SHP77 treated with DMSO at 0.1 percent for 48 hours (cell line): ENCODE results near the gene AP3S2.
"Not testable (repeated sequence)": the region's sequence is repeated elsewhere in the genome, so short reads cannot be mapped to it uniquely, and the experiment has no call there.

Experiments
- DNase-seq: peaks from one replicate; lab custom pipeline; 2025; lab: John Stamatoyannopoulos, UW

AP3S2 gene

DNA sequence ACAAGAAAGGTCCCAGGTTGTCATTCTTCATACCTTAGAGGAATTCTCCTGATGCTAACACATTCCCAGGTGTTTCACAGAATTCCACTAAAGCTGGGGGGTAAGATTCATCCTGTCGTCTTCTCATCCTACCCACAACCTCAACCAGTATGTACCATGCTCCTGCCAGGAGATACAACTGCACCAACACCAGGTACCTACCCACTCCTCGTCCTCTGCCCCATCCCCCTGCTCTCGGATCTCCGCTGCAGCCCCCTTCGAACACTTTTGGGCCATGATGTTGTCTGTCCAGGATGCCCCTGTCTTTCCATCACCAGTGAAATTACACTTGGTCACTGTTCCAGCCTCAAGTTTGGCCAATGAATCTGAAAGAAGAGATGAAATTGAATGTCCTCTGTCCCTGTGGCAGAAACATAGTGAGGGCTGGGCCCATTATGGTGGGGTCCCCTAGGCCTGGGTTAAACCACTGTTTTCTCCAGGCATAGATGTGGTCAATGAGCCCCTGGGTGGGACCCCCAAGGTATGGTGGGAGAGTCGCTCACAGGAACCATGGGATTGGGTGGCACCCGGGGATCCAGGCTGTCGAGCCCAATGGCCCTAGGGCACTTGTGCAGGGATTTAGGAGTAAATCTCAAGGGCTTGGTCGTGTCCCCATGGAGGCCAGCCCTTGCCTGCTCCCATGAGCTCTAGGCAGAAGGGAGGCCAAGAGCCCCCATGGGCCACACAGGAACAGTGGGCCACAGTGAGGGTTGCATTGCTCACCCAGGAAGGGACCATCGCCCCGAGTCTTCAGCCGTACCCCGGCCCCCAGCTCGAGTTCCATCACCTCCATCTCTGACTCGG, 9.4 kb upstream of the AP3S2 start:
- DNase-seq = no peak

DNA sequence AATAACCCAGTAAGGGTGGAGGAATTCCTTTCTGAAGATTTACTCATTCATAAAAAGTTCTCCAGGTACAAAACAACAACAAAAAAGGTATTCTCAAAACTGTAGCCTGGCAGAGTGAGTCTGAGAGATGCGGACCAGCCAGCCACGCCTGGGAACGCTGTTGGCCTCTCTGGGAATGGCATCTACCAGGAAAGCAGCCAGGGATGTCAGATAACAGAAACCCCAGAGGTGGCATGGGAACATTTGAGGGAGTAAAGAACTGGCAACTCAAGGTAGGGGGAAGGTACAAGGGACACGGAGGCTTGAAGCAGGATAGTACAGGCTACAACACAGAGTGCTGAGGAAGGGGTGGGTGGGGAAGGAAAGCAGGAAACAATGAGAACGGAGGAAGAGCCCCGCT, 7.1 kb upstream of the AP3S2 start:
- DNase-seq = no peak

DNA sequence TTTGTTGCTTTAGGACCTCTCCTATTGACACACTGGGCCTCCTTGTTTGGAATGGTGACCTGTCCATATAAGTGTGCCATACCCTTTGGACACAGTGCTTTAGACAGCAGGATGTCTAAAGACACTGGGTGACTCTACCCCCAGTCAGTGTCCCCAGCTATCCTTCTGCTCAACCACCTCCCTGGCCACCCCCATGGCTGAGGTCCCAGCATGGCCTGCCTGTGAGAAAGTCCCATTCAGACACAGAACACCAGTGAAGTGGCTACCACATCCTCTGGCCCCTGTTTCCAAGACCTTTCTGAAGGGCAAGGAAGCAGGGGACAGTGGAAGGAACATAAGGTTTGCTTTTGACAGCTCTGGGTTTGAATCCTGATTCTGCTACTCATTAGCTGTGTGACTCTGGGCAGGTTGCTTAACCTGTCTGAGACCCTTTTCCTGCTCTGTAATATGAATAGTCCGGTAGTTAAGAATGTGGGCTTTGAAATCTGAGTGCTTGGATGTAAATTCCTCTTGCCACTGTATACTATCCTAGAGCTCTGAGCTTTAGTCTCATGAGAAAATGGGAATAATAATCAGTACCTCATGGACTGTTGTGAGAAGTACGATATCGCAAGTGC, 6.3 kb upstream of the AP3S2 start:
- DNase-seq = no peak

DNA sequence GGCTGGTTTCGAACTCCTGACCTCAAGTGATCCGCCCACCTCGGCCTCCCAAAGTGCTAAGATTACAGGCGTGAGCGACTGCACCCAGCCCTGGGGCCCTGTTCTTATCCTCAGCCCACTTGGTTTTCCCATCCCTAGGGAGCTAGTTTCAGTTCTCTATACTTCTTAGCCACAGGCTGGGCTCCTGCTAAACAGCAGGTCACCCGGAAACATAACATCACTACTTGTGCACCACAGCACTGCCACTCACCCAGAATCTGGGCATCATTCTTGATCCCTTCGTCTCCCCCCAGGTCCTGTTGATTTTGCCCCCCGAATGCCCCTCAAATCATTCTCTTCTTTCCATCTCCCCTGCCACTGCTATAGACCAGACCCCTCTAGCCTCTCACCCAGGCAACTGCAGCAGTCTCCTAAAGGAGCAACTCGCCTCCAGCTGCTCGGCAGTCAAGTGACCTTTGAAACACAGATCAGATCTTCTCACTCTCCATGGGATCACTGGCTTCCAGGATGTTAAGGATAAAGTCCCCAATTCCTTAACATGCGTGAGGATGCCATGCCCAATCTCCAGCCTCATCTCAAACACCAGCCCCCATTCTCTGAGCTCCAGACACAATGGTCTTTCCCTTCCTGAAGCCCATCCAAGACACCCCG, 5.6 kb upstream of the AP3S2 start:
- no peak for DNase-seq

DNA sequence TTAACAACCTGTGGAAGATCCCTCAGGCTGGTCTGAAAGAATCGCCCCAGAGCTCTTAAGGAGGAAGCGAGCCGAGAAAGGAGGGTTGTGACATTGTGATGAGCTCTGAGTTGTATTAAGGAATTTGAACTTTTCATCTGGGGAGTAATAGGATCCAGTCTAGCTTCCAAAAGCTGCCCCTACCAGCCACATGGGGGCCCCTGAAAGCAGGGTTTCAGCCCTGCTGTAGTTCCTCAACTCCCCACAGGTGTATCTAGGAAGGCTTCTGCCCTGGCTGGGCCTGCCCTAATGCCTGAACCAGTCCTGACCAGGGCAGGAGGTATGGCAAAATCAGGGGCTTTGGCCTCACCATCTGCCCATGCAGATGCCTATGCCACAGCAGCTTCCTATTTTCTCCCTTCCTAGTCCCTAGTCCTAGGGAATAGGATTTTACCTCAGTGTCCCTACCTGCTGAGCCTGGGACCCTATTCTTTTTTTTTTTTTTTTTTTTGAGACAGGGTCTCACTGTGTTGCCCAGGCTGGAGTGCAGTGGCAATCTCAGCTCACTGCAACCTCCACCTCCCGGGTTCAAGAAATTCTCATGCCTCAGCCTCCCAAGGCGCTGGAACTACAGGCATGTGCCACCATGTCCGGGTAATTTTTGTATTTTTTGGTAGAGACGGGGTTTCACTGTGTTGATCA, 5.0 kb upstream of the AP3S2 start:
- peak; percentile 31 for DNase-seq

DNA sequence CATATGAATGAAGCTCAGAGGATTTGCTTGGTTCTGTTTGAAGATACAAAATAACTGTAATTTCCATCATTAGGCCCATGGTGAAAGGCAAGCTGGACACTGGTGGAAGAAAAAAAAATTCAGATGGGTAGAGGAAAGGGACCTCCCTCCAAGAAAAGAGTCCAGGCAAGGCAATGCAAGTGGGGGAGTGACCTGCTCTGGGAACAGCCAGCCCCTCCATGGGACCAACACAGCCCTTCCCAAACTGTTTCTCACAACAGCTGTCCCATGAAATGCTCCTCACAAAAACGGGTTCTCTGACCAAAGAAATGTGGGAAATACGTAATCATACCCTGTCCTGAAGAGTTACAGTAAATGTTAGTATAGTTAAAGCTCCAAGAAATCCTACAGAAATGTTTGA, 4.4 kb upstream of the AP3S2 start:
- DNase-seq = no peak

DNA sequence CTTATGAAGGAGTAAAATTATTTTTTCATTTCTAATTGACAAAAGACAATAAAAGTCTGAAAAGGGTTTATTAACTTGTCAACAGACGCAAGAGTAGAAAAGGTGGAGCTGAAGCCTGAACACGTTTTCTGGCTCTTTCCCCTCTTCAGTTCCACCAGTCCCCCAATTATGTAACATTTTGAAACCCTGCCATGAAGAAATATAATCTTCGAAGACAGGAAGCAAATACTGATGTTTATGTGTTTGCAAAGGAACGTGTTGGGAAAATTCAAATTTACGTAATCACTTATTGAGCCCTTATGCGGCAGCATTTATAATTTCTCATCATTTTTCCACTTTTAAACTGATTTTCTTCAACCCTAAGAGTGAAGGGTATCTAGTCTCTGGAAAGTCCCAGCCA, 767 bp downstream of the AP3S2 start:
- DNase-seq = no peak

DNA sequence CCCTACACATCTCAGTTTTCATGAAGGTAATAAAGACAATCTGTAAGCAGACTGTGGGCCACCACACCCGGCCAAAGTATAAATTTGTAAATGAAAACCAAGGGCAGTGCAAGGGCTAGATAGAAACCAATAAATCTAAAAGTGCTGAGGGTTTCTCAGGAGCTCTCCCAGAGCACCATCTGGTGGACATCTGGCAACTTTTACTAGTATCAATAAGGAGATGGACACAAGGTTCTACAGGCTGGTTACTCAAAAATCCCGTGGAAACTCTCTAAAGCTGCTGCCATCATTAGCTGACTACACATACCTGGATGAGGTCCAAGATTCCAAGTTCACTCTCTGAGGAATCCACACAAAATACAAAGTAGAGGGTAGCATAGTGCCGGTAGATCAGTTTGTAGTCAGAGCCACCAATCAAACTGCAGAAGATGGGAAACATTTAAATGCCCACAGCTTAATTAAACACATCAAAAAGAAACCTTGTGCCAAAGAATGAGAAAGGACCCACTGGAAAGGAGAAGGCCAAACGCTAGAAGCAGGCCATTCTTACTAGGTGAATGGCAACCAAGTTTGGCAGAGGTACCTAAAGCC, 5.5 kb downstream of the AP3S2 start:
- peak; percentile 8 for DNase-seq

DNA sequence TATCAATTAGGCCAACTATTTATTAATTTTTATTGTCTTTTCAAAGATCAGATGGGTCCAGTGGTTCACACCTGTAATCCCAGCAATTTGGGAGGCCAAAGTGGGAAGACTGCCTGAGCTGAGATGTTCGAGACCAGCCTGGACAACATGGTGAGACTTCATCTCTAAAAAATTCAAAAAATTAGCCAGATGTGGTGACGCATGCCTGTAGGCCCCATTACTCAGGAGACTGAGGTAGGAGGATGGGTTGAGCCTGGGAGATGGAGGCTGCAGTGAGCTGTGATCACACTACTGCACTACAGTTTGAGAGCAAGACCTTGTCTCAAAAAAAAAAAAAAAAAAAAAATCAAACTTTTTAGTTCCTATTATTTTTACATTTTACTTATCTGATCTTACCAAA, 8.2 kb downstream of the AP3S2 start:
- no peak for DNase-seq

DNA sequence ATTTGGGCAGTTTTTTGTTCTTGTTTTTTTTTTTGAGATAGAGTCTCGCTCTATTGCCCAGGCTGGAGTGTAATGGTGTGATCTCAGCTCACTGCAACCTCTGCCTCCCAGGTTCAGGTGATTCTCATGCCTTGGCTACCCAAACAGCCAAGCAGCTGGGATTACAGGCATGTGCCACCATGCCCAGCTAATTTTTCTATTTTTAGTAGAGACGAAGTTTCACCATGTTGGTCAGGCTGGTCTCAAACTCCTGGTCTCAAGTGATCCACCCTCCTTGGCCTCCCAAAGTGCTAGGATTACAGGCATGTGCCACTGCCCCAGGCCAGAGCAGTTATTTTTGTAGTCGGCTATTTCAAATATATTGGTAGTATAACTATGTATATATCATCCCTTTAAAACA, 8.6 kb downstream of the AP3S2 start:
- not testable (repeated sequence) for DNase-seq

DNA sequence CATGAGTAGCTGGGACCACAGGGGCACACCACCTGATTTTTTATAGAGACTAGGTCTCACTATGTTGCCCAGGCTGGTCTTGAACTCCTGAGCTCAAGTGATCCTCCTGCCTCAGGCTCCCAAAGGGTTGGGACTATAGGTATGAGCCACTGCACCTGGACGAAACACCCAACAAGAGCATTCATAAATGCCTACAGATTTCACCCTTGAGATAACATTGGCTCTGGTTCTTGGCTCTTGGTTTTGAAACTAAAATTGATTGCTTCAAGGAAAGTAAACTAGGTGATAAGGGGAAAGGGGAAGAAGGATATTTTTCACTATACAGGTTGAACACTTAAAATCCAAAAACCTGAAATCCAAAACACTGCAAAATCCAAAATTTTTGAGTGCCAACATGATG, 10.3 kb downstream of the AP3S2 start:
- no peak for DNase-seq

DNA sequence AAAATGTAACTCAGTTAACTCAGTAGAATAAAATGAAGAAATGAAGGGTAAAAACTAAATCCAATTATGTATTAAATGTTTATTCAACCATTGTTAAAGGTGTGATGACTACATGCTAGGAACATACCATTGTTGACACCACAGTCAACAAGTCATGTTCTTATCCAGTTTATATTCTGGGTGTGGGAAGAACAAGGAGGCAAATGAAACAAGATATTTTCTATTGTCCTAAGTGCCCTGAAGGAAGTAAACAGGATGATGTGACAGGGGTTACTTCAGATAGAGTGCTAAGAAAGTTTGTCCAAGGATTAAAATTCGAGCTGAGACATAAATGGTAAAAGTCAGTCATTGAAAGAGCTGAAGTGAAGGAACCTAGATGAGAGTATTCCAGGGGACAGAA, 13.1 kb downstream of the AP3S2 start:
- no peak for DNase-seq

DNA sequence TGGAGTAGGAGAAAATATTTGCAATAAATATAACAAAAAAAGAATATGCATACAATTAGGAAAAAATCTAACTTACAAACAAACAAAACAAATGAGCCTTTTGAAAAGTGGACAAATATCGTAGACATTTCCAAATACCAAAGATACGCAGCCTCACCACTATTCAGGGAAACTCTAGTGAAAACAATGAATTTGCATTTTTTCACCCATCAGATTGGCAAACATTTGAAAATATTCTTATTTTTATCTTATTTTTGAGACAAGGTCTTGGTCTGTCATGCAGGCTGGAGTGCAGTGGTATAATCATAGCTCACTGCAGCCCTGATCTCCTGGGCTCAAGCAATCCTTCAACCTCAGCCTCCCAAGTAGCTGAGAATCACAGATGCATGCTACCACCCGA, 15.5 kb downstream of the AP3S2 start:
- DNase-seq = no peak

DNA sequence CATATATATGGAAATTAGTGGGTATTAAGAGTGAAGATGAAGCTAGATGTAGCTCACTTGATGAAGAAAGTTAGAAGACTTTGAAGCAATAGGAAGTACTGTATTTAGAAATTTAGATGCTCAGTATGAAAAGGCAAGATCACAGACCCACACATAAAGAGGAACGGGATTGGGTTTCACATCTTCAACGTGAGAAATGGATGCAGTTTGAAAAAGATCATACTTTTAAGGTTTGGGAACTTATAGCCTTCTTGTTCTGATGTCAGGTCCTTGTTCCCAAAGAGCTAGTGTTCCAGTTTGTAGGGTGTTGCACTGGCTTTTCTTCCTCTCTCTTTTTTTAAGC, 16.7 kb downstream of the AP3S2 start:
- no peak for DNase-seq

DNA sequence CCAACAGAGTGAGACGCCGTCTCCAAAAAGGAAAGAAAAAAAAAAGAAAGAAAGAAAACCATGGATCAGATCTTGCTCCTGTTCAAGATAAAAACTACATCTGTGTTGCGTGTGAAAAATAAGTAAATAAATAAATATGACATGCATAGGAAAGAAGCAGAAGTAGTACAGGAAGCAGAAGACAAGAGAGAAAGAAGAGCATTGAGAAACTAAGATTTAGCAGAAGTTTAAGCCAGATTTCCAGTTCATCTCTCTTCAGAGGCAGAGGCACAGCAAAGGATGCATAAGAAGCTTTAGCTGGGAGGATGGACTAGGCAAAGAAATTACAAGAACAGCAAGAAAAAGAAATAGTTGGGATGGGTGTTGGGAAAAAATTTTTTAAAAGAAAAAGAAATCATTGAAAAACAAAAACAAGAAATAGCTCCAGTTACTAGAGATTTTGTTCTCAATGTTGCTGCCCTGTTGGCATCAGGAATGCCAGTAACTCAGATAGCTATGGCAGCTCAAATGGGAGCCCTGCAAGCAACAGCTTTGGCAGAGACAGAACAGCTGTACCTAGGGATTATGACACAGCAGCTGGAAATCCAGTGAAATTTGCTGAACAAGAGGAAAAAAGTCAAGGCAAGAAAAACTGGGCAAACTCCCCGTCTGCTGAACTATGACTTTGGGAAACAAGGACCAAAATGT, 17.3 kb downstream of the AP3S2 start:
- no peak for DNase-seq

DNA sequence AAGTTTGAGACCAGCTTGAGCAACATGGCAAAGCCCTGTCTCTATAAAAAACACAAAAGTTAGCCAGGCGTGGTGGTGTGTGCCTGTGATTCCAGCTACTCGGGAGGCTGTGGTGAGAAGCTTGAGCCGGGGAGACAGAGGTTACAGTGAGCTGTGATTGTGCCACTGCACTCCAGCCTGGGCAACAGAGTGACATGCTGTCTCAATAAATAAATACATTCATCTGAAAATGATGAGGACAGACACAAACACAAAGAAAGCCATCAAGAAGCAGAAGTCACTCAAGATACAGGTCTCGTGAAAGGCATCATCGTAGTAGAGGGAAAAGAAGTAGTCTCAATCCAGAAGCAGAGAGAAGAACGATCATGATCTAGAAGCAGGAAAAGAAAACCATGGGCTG, 18.1 kb downstream of the AP3S2 start:
- no peak for DNase-seq

DNA sequence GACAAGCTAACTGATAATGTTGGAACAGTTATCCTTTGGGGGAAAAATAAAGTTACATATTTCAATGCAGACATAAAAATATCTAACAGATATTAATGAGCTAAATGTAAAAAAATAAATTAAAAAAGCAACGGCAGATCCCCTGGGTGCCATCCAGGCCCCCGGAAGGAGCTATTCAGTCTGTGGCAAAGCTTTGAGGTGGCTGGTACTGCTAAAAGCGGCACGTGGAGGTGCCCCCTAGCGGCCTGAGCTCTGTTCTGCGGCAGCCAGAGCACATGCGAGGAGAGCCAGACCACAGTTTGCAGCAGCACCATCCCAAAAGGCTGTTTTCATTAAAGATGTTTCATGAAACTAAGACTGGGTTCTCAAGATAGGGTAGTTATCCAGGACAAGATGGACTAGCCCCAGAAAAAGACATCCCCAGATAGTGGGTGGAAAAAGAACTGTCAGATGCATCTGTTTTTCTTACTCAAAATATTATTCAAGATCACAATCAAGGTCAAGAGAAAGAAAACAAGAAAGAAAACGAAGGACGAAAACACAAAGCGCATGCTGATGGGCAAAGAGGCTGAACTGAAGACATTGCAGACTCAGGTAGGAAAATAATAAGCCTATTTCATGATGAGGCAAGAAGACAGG, 18.7 kb downstream of the AP3S2 start:
- peak; percentile 50 for DNase-seq

DNA sequence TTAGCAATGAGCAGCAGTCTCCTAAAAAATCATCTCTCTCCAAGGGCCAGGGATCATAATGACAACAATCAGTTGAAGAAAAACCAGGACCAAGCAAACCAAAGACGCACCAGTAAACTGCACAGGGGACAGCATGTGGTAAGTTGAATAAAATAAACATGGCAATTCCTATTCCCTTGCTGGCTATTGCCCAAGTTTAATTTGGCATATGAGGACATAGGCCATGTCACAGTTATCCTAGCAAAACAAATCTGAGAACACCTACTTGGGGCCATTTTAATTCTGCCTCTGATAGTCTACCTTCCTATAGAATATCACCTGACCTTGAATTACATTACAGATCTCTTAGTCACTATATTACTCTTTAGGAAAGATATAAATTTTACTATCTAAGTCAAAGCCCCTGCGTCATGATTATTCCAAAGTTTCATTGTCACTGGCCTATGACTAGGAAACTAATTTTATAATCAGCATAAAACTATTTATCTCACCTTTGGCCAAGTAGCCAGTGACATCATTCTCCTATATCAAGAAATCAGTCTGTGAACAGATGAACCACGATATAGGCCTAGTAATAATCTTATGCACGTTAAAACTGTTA, 23.0 kb downstream of the AP3S2 start:
- no peak for DNase-seq

DNA sequence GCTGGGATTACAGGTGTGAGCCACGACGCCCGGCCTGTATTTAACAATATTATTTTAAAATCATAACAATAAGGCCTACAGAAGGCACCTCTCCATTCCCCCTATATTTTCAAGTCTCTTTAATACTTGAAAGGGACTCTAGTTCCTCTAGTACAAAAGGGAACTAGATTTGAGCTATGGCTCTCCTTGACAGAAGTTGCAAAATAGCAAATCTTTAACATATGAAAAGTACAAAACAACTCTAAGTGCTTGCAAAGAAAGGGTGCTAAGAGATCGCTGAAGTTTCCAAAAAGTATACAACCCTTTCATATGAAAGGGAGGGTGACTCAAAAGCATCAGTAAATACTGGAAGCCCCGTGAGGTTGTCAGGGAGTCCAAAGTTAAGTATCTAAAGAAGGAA, 23.8 kb downstream of the AP3S2 start:
- no peak for DNase-seq

DNA sequence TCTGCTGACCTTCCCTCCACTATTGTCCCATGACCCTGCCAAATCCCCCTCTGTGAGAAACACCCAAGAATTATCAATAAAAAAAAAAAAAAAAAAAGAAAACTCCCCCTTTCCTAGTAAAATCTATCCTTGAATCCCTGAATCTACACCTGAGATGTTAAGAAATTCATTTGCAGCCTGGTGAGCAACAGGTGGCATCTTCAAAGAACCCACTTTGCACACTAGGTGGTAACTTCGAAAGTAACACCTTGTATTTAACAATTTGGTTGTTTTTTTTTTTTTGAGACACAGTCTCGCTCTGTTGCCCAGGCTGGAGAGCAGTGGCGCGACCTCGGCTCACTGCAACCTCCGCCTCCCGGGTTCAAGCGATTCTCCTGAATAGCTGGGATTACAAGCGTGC, 24.3 kb downstream of the AP3S2 start:
- not testable (repeated sequence) for DNase-seq
